ENCODE measurements around the gene SYNJ2BP. TPM values are rescaled to one million over a fixed set of nuclear protein-coding genes. Genes with fewer than 3 reads are reported as not detected.

Gene SYNJ2BP
- total RNA-seq, 1 donor from 2014 or later, result 25.9 TPM

GRCh38 chr14:70378696-70379095 is 38.2 kb downstream of the SYNJ2BP start:
- H3K27ac ChIP-seq, result no peak overlapping the region
- Mint-ChIP-seq H3K4me1 (no peaks in the 10 kb centered on the region), H3K27ac (no peak overlapping the region), H3K27me3 (ENCODE audit: insufficient read depth, low read depth) (no peaks in the 10 kb centered on the region), H3K36me3 (peaks cover 2% of the 10 kb centered on the region), H3K9me3 (no peaks in the 10 kb centered on the region), H3K4me3 (no peak overlapping the region)
- H2AFZ ChIP-seq (replicated peaks), result no peak overlapping the region
- no peaks in the 10 kb centered on the region for H4K20me1 ChIP-seq (ENCODE audit: low read depth)
- no peak overlapping the region for H3K4me2 ChIP-seq
- H3K79me2 ChIP-seq (ENCODE audit: low read depth), result no peaks in the 10 kb centered on the region
- H3K4me1 ChIP-seq, result no peaks in the 10 kb centered on the region
- H3K4me3 ChIP-seq, result no peak overlapping the region
- H3K27me3 ChIP-seq, result no peaks in the 10 kb centered on the region
- no peaks in the 10 kb centered on the region for H3K9me3 ChIP-seq (ENCODE audit: low read depth)
- H3K36me3 ChIP-seq, result peaks cover 3% of the 10 kb centered on the region
- H3F3A ChIP-seq (ENCODE audit: low read depth), result no peaks in the 10 kb centered on the region
- no peak for DNase-seq (ENCODE audit: low spot score)
- no peak overlapping the region for H3K9ac ChIP-seq
- no peak for TF ChIP-seq EZH2 (IDR thresholded peaks at IDR 0.05)
- TF ChIP-seq, protein P1, sequence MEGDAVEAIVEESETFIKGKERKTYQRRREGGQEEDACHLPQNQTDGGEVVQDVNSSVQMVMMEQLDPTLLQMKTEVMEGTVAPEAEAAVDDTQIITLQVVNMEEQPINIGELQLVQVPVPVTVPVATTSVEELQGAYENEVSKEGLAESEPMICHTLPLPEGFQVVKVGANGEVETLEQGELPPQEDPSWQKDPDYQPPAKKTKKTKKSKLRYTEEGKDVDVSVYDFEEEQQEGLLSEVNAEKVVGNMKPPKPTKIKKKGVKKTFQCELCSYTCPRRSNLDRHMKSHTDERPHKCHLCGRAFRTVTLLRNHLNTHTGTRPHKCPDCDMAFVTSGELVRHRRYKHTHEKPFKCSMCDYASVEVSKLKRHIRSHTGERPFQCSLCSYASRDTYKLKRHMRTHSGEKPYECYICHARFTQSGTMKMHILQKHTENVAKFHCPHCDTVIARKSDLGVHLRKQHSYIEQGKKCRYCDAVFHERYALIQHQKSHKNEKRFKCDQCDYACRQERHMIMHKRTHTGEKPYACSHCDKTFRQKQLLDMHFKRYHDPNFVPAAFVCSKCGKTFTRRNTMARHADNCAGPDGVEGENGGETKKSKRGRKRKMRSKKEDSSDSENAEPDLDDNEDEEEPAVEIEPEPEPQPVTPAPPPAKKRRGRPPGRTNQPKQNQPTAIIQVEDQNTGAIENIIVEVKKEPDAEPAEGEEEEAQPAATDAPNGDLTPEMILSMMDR (IDR thresholded peaks at IDR 0.05), result no peak

Other genes with a start within 250 kb of the SYNJ2BP start
- 0.24 and 0.71 TPM in 2 replicates for gene SLC8A3, start 228.1 kb downstream of the SYNJ2BP start, total RNA-seq (ENCODE audit: low replicate concordance)
- 51.0 and 116 TPM in 2 replicates for gene COX16, start 57.4 kb downstream of the SYNJ2BP start, total RNA-seq (ENCODE audit: low replicate concordance)
- gene ADAM21, start 35.1 kb upstream of the SYNJ2BP start, total RNA-seq (ENCODE audit: low replicate concordance), result 0.12 and 0.80 TPM in 2 replicates
- 1.2 and 2.0 TPM in 2 replicates for gene ADAM20, start 117.9 kb upstream of the SYNJ2BP start, total RNA-seq (ENCODE audit: low replicate concordance)
- gene MED6, start 183.6 kb upstream of the SYNJ2BP start, total RNA-seq (ENCODE audit: low replicate concordance), result 57.5 and 82.0 TPM in 2 replicates
- 3.5 and 3.7 TPM in 2 replicates for gene TTC9, start 224.8 kb upstream of the SYNJ2BP start, total RNA-seq (ENCODE audit: low replicate concordance)